HepG2 (cell line): ENCODE data around the gene IFT80. TPM values are rescaled to one million over a fixed set of nuclear protein-coding genes. Genes with fewer than 3 reads are reported as not detected.

Experiments used
- ATAC-seq: fragments of 200-7000 bp; cut with Tn5 transposase; 3 replicates; pipeline ENCODE4 v1.9.1; 2020; ENCODE audit warnings: mild to moderate bottlenecking, moderate library complexity
- BruUV-seq: library from RNA; stranded (reverse); fragments of 400-500 nt; replicated peaks from 2 replicates; lab custom pipeline; 2021; lab: Mats Ljungman, UMichigan
- CTCF ChIA-PET: fragments of 300-600 bp; formaldehyde crosslinking; extraction: SDS; loops from one replicate; lab custom pipeline; 2021; ENCODE audit warnings: low total read pairs, inconsistent platforms, low intra/inter-chr PET ratio; lab: Yijun Ruan, JAX
- POLR2A ChIA-PET: fragments of 350-600 bp; sonication (Branson Sonifier 250); formaldehyde crosslinking; loops from one replicate; lab custom pipeline; 2020; ENCODE audit warnings: antibody characterized with exemption, inconsistent platforms; lab: Yijun Ruan, JAX
- DNase-seq: peaks from one replicate; pipeline ENCODE4 v3.0.0-alpha.2; 2015; ENCODE audit warnings: low spot score
- FAIRE-seq: peaks from 3 replicates; lab custom pipeline; 2011; peaks lifted over from hg19 to GRCh38; lab: Jason Lieb, UNC
- H2AFZ ChIP-seq: one replicate; pipeline ENCODE4 v1.6.1; 2011; ENCODE audit warnings: low read length, inconsistent platforms
- H3K27ac ChIP-seq: fragments of 300-600 bp; 3 replicates; pipeline ENCODE4 v1.8.0; 2011; ENCODE audit warnings: mixed run types, mild to moderate bottlenecking, mixed read lengths, low read length, inconsistent platforms; ENCODE audit not compliant: insufficient read depth; ENCODE audit errors: extremely low read length
- H3K27me3 ChIP-seq, 2 experiments: fragments of 200-600 bp in 1 of 2; 2 replicates in 1 of 2; 3 replicates in 1 of 2; pipeline versions ENCODE4 v1.6.0 to v1.8.0; 2011; ENCODE audit warnings: low read length in 2 of 2, mild to moderate bottlenecking in 2 of 2, moderate library complexity in 2 of 2, inconsistent platforms in 1 of 2; ENCODE audit not compliant: insufficient read depth in 2 of 2, control insufficient read depth in 1 of 2
- H3K36me3 ChIP-seq, 2 experiments: fragments of 200-600 bp in 1 of 2; replicated peaks in 1 of 2; 2 replicates in 1 of 2; 3 replicates in 1 of 2; pipeline versions ENCODE4 v1.5.1 to v1.8.0; 2011; ENCODE audit warnings: low read length in 2 of 2, inconsistent platforms in 1 of 2; ENCODE audit not compliant: insufficient read depth in 2 of 2, control insufficient read depth in 1 of 2
- H3K4me1 ChIP-seq: 2 replicates; pipeline ENCODE4 v1.5.1; 2012; ENCODE audit warnings: low read length, inconsistent platforms; ENCODE audit not compliant: insufficient read depth
- H3K4me2 ChIP-seq: 2 replicates; pipeline ENCODE4 v1.6.0; 2011; ENCODE audit warnings: low read depth, low read length, inconsistent platforms
- H3K4me3 ChIP-seq, 3 experiments: fragments of 200-600 bp in 1 of 3; sonication (generic), shearing (Covaris generic) in 1 of 3; replicated peaks in 1 of 3; 2 replicates each; pipeline ENCODE4 v1.5.1; 2011 to 2016; ENCODE audit warnings: low read length in 3 of 3, inconsistent platforms in 2 of 3, low read depth in 2 of 3, mild to moderate bottlenecking in 2 of 3, control low read depth in 1 of 3, mixed read lengths in 1 of 3; ENCODE audit not compliant: insufficient read depth in 1 of 3
- H3K79me2 ChIP-seq: one replicate; pipeline ENCODE4 v1.6.1; 2011; ENCODE audit warnings: low read length, inconsistent platforms; ENCODE audit not compliant: insufficient read depth
- H3K9ac ChIP-seq: 2 replicates; pipeline ENCODE4 v1.6.0; 2011; ENCODE audit warnings: mild to moderate bottlenecking, low read depth, low read length, inconsistent platforms; ENCODE audit not compliant: insufficient read depth
- H3K9me3 ChIP-seq: 2 replicates; pipeline ENCODE4 v1.5.1; 2012; ENCODE audit warnings: mild to moderate bottlenecking, low read length
- H4K20me1 ChIP-seq: 2 replicates; pipeline ENCODE4 v1.6.0; 2011; ENCODE audit warnings: inconsistent platforms, mild to moderate bottlenecking, low read length, moderate library complexity; ENCODE audit not compliant: insufficient read depth
- ARID3A ChIP-seq: IDR thresholded peaks from 2 replicates; pipeline ENCODE4 v1.6.1; 2012; ENCODE audit warnings: low read depth, low read length, improper control_type of control experiment
- ARNT ChIP-seq: fragments of 450-650 bp; IDR thresholded peaks from 2 replicates; pipeline ENCODE4 v1.6.1; 2017
- CTCF ChIP-seq: sonication (generic); formaldehyde crosslinking; IDR thresholded peaks from 2 replicates; pipeline ENCODE4 v1.5.0; 2020; ENCODE audit warnings: mild to moderate bottlenecking, missing genetic modification reagents, moderate library complexity
- PREB ChIP-seq: sonication (generic); formaldehyde crosslinking; IDR thresholded peaks from 2 replicates; pipeline ENCODE4 v1.4.0; 2020; ENCODE audit warnings: missing genetic modification reagents
- RELA ChIP-seq: sonication (generic); formaldehyde crosslinking; IDR thresholded peaks from 2 replicates; pipeline ENCODE4 v1.4.0; 2020; ENCODE audit warnings: missing genetic modification reagents
- SMC3 ChIP-seq: IDR thresholded peaks from 2 replicates; pipeline ENCODE4 v1.6.1; 2011; ENCODE audit warnings: low read length, improper control_type of control experiment
- STAG1 ChIP-seq: sonication (generic); formaldehyde crosslinking; IDR thresholded peaks from 2 replicates; pipeline ENCODE4 v1.4.0; 2020; ENCODE audit warnings: missing genetic modification reagents
- ZBTB44 ChIP-seq: sonication (generic); formaldehyde crosslinking; IDR thresholded peaks from 2 replicates; pipeline ENCODE4 v1.4.0; 2020; ENCODE audit warnings: missing genetic modification reagents
- ZNF331 ChIP-seq: sonication (generic); formaldehyde crosslinking; IDR thresholded peaks from 2 replicates; pipeline ENCODE4 v1.4.0; 2020; ENCODE audit warnings: missing genetic modification reagents
- ZNF577 ChIP-seq: sonication (generic); formaldehyde crosslinking; IDR thresholded peaks from 2 replicates; pipeline ENCODE4 v1.4.0; 2020; ENCODE audit warnings: mild to moderate bottlenecking, low read depth, missing genetic modification reagents, borderline replicate concordance
- WGBS: methylation state at CpG from one replicate; pipeline ENCODE4 v1.1.6; 2017; ENCODE audit warnings: low lambda C conversion rate; 5-methylcytosine and 5-hydroxymethylcytosine counted together
- in situ Hi-C: cut with HindIII; loops from 2 replicates; pipeline ENCODE4 v1.10.0; 2017; ENCODE audit warnings: low pct_unique_long_range_greater_than_20kb; ENCODE audit not compliant: extremely low pct_ligation_motif_present
- intact Hi-C: fragments of 100-400 bp; cut with micrococcal nuclease; formaldehyde crosslinking; loops from one replicate; pipeline ENCODE4 v1.10.0; 2022; ENCODE audit not compliant: unreplicated experiment
- polyA plus RNA-seq, 8 experiments: library from polyadenylated mRNA; depleted of rRNA in 3 of 8; stranded (reverse) in 7 of 8; unstranded in 1 of 8; fragments of >200 nt; fragmentation: Illumina TruSeq in 4 of 8; extraction: Trizol in 4 of 8; gene quantifications; 2 replicates each; pipeline versions ENCODE4 v1.2.1 to v1.2.3, GENCODE V29; 2011 to 2016; ENCODE audit warnings: low read depth in 4 of 8, missing spikeins in 1 of 8, mixed read lengths in 1 of 8; ENCODE audit not compliant: insufficient read depth in 1 of 8
- total RNA-seq, 5 experiments: library from RNA; depleted of rRNA; stranded (reverse); fragments of >200 nt; fragmentation: Illumina TruSeq; extraction: Trizol; gene quantifications; 2 replicates each; pipeline ENCODE4 v1.2.3, GENCODE V29; 2016; ENCODE audit warnings: low read depth in 1 of 5

Gene IFT80
- total and polyA plus RNA-seq, 2 of the 13 experiments (the other 11 are each of a cell fraction or from before 2014, with no cell fraction given): 11.4 to 15.7 TPM

- H2AFZ ChIP-seq: no peak overlapping the region
- DNase-seq: peak; percentile 16
- no peaks in the 10 kb centered on the region for H3K36me3 ChIP-seq
- no peak overlapping the region for H3K4me3 ChIP-seq
- no peaks in the 10 kb centered on the region for H3K27me3 ChIP-seq
- POLR2A ChIA-PET: no interaction called here
- H3K4me2 ChIP-seq: no peak overlapping the region
- in situ Hi-C loops: loop anchor here (5.0 to 10.0 kb wide), 2 partner anchors 181 to 308 kb away; no protein-coding TSS in a partner anchor
- WGBS: 45% methylated on average over 1 of the region's 1 CpG
- no peaks in the 10 kb centered on the region for H3K4me1 ChIP-seq
- CTCF ChIA-PET: interaction anchor here (1.3 to 2.5 kb wide), 3 partner anchors 177 to 311 kb away, joined by 8 to 16 read pairs (median 10); no protein-coding TSS in a partner anchor
- H4K20me1 ChIP-seq: no peaks in the 10 kb centered on the region
- no TSS peak for BruUV-seq
- no peak overlapping the region for H3K27ac ChIP-seq
- TF ChIP-seq PREB (CRISPR knock-in tag): no peak
- no peak for TF ChIP-seq ZBTB44
- TF ChIP-seq STAG1 (CRISPR knock-in tag): peak; percentile 66
- TF ChIP-seq SMC3: peak; percentile 52
- peak; percentile 48; the same call in 1 of the 2 replicates for TF ChIP-seq ARID3A
- no peak for TF ChIP-seq ZNF331 (CRISPR knock-in tag)
- TF ChIP-seq CTCF (CRISPR knock-in tag): peak; percentile 41
- TF ChIP-seq ARNT: no peak
- TF ChIP-seq ZNF577 (CRISPR knock-in tag): no peak
- TF ChIP-seq RELA (CRISPR knock-in tag): no peak
- no peak overlapping the region for H3K9ac ChIP-seq
- ATAC-seq: no peak
- no peak for FAIRE-seq
- peaks cover 6% of the 10 kb centered on the region for H3K9me3 ChIP-seq
- intact Hi-C loops: loop anchor here (1.0 to 10.0 kb wide), 3 partner anchors 180 to 458 kb away; no protein-coding TSS in a partner anchor
- no peaks in the 10 kb centered on the region for H3K79me2 ChIP-seq
These were observed 55.9 kb downstream of the IFT80 start for GRCh38 chr3:160343132-160343531.
